Activated CD8-positive, alpha-beta memory T cell treated with anti-CD3 and anti-CD28 coated beads, Interleukin-2, amount 50 U/mL, for 4 hours (primary cell): ENCODE data around the gene BCAS3.

Source experiments
- DNase-seq: peaks from one replicate; pipeline ENCODE4 v3.0.0-alpha.2; 2020

The BCAS3 gene

GRCh38 chr17:61211236-61211635 lies 533.6 kb downstream of the BCAS3 start:
- no peak for DNase-seq

- DNase-seq: no peak
These were observed 535.0 kb downstream of the BCAS3 start for GRCh38 chr17:61212655-61213054.

- no peak for DNase-seq
These were observed 537.1 kb downstream of the BCAS3 start for GRCh38 chr17:61214753-61215152.

- no peak for DNase-seq
These were observed 538.4 kb downstream of the BCAS3 start for GRCh38 chr17:61216066-61216465.

- no peak for DNase-seq
These were observed 540.3 kb downstream of the BCAS3 start for GRCh38 chr17:61217878-61218437.

GRCh38 chr17:61218438-61218837 lies 540.8 kb downstream of the BCAS3 start:
- no peak for DNase-seq

GRCh38 chr17:61219460-61219859 lies 541.8 kb downstream of the BCAS3 start:
- DNase-seq: no peak

GRCh38 chr17:61221181-61221580 lies 543.5 kb downstream of the BCAS3 start:
- DNase-seq: no peak

GRCh38 chr17:61221597-61222471 lies 544.2 kb downstream of the BCAS3 start:
- DNase-seq: no peak

GRCh38 chr17:61223725-61224124 lies 546.1 kb downstream of the BCAS3 start:
- no peak for DNase-seq

- DNase-seq: no peak
These were observed 547.7 kb downstream of the BCAS3 start for GRCh38 chr17:61225178-61225882.

GRCh38 chr17:61227866-61228265 lies 550.2 kb downstream of the BCAS3 start:
- DNase-seq: no peak

GRCh38 chr17:61230461-61230860 lies 552.8 kb downstream of the BCAS3 start:
- no peak for DNase-seq

- DNase-seq: no peak
These were observed 553.5 kb downstream of the BCAS3 start for GRCh38 chr17:61230972-61231820.

- no peak for DNase-seq
These were observed 555.2 kb downstream of the BCAS3 start for GRCh38 chr17:61232871-61233270.

GRCh38 chr17:61233991-61234750 lies 556.5 kb downstream of the BCAS3 start:
- no peak for DNase-seq

- DNase-seq: no peak
These were observed 557.6 kb downstream of the BCAS3 start for GRCh38 chr17:61235001-61235826.

GRCh38 chr17:61235827-61236197 lies 558.2 kb downstream of the BCAS3 start:
- no peak for DNase-seq

- DNase-seq: no peak
These were observed 559.6 kb downstream of the BCAS3 start for GRCh38 chr17:61237275-61237674.

GRCh38 chr17:61238455-61238933 lies 560.8 kb downstream of the BCAS3 start:
- DNase-seq: no peak

GRCh38 chr17:61239327-61239726 lies 561.7 kb downstream of the BCAS3 start:
- no peak for DNase-seq
